Esophagus muscularis mucosa (tissue), 4 donors: ENCODE data around the gene ITGB5. TPM values are rescaled to one million over a fixed set of nuclear protein-coding genes. Genes with fewer than 3 reads are reported as not detected.
"Not testable (repeated sequence)": the region's sequence is repeated elsewhere in the genome, so short reads cannot be mapped to it uniquely, and the experiment has no call there.

ENCODE experiments used
- DNase-seq: peaks from one replicate; pipeline ENCODE4 v3.0.0-alpha.2; 2017; ENCODE audit errors: extremely low spot score
- H3K27ac ChIP-seq, 4 donors: fragments of 200-600 bp; sonication (generic); replicated peaks in 1 of 4; 1 replicate in 3 of 4; 2 replicates in 1 of 4; pipeline ENCODE4 v1.5.1; 2016 to 2019; ENCODE audit warnings: mild to moderate bottlenecking in 1 of 4
- H3K27me3 ChIP-seq, 4 donors: fragments of 200-600 bp; sonication (generic); one replicate each; pipeline versions ENCODE4 v1.5.1 to v1.6.0; 2016 to 2019
- H3K36me3 ChIP-seq, 4 donors: fragments of 200-600 bp; sonication (generic); one replicate each; pipeline ENCODE4 v1.5.1; 2016 to 2019
- H3K4me1 ChIP-seq, 4 donors: fragments of 200-600 bp; sonication (generic); one replicate each; pipeline ENCODE4 v1.5.1; 2016 to 2019
- H3K4me3 ChIP-seq, 4 donors: fragments of 200-600 bp; sonication (generic); 1 replicate in 2 of 4; 2 replicates in 2 of 4; pipeline ENCODE4 v1.5.1; 2016 to 2019; ENCODE audit warnings: mild to moderate bottlenecking in 4 of 4, moderate library complexity in 1 of 4
- H3K9me3 ChIP-seq, 4 donors: fragments of 200-600 bp; sonication (generic); 1 replicate in 3 of 4; 2 replicates in 1 of 4; pipeline ENCODE4 v1.5.1; 2016 to 2019
- EP300 ChIP-seq: sonication (generic); formaldehyde crosslinking; IDR thresholded peaks from one replicate; pipeline ENCODE4 v1.6.1; 2017; ENCODE audit warnings: antibody characterized with exemption
- POLR2A ChIP-seq: fragments of 450-650 bp; IDR thresholded peaks from one replicate; pipeline ENCODE4 v1.6.1; 2017; ENCODE audit warnings: antibody characterized with exemption, moderate library complexity, mild to moderate bottlenecking, low read depth
- POLR2AphosphoS5 ChIP-seq, 2 donors: sonication (generic); formaldehyde crosslinking; IDR thresholded peaks; one replicate each; pipeline ENCODE4 v1.6.1; 2017; ENCODE audit warnings: antibody characterized with exemption in 2 of 2
- WGBS: methylation state at CpG from one replicate; pipeline ENCODE4 v1.1.5; 2018; 5-methylcytosine and 5-hydroxymethylcytosine counted together
- intact Hi-C: fragments of 100-400 bp; cut with DNase I; formaldehyde crosslinking; loops from one replicate; pipeline ENCODE4 v1.15.1; 2023
- total RNA-seq, 4 donors: library from RNA; depleted of rRNA; stranded (reverse); fragments of >200 nt; gene quantifications; one replicate each; pipeline versions ENCODE4 v1.1.0 to v1.2.1, GENCODE V29; 2016
- TF ChIP-seq, protein P1 (sequence below), 3 experiments: fragments of 200-600 bp in 2 of 3; fragments of 450-650 bp in 1 of 3; sonication (generic) in 2 of 3; IDR thresholded peaks; one replicate each; pipeline ENCODE4 v1.5.1; 2017 to 2019; ENCODE audit warnings: antibody characterized with exemption in 3 of 3, mild to moderate bottlenecking in 2 of 3, moderate library complexity in 1 of 3

The ITGB5 gene
- total RNA-seq, 4 donors from 2014 or later = 114 to 284 (median 188) TPM

- Histone ChIP-seq H3K4me1 (peaks cover 14 to 19% (median 18%) of the 10 kb centered on the region in 4 donors), H3K27ac (no peak overlapping the region), H3K36me3 (peaks cover 0 to 16% (median 14%) of the 10 kb centered on the region in 4 donors), H3K27me3 (no peaks in the 10 kb centered on the region), H3K9me3 (no peaks in the 10 kb centered on the region), H3K4me3 (no peak overlapping the region)
- TF ChIP-seq, protein P1, sequence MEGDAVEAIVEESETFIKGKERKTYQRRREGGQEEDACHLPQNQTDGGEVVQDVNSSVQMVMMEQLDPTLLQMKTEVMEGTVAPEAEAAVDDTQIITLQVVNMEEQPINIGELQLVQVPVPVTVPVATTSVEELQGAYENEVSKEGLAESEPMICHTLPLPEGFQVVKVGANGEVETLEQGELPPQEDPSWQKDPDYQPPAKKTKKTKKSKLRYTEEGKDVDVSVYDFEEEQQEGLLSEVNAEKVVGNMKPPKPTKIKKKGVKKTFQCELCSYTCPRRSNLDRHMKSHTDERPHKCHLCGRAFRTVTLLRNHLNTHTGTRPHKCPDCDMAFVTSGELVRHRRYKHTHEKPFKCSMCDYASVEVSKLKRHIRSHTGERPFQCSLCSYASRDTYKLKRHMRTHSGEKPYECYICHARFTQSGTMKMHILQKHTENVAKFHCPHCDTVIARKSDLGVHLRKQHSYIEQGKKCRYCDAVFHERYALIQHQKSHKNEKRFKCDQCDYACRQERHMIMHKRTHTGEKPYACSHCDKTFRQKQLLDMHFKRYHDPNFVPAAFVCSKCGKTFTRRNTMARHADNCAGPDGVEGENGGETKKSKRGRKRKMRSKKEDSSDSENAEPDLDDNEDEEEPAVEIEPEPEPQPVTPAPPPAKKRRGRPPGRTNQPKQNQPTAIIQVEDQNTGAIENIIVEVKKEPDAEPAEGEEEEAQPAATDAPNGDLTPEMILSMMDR (IDR thresholded peaks at IDR 0.05) = no peak
- TF ChIP-seq POLR2AphosphoS5 (IDR thresholded peaks at IDR 0.05) = no peak
- no peak for TF ChIP-seq EP300
- TF ChIP-seq POLR2A = no peak
- 72% methylated on average over 5 of the region's 5 CpGs for WGBS
- DNase-seq = no peak
- intact Hi-C loops = no loop called here
Measured at GRCh38 chr3:124758851-124759635, 128.1 kb downstream of the ITGB5 start.

- H3K4me3 ChIP-seq, H3K9me3 ChIP-seq, H3K36me3 ChIP-seq, H3K27me3 ChIP-seq, H3K27ac ChIP-seq, intact Hi-C loops, DNase-seq: not testable (repeated sequence)
- 94% methylated on average over 7 of the region's 7 CpGs for WGBS
- H3K4me1 ChIP-seq = peaks cover 14 to 19% (median 18%) of the 10 kb centered on the region in 4 donors
Measured at GRCh38 chr3:124757926-124758325, 129.2 kb downstream of the ITGB5 start.

DNA sequence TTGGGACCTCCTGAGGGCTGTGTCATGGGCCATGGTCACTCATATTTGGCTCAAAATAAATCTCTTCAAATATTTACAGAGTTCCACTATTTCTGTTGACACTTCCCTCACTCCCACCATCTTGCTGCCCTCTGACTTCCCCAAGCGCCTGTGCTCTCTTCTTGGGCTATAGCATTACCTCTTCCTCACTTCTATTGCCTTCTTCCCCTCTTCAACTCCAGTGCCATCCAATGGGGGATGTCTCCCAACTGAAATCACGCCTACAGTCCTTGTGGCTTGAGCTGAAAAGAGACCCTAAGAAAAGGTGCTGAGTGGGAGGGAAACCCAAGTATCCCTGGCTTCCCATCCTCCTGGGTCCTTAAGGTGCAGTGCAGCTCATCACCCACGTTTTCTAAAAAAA is 135.1 kb downstream of the ITGB5 start:
- Histone ChIP-seq H3K4me1 (no peaks in the 10 kb centered on the region), H3K27me3 (no peaks in the 10 kb centered on the region), H3K27ac (no peak overlapping the region), H3K4me3 (no peak overlapping the region), H3K36me3 (peaks cover 0 to 7% (median 2%) of the 10 kb centered on the region in 4 donors), H3K9me3 (no peaks in the 10 kb centered on the region)
- TF ChIP-seq, protein P1 (IDR thresholded peaks at IDR 0.05) = no peak
- TF ChIP-seq EP300 (no peak), POLR2AphosphoS5 (IDR thresholded peaks at IDR 0.05) (no peak), POLR2A (no peak)
- WGBS = 87% methylated on average over 3 of the region's 3 CpGs
- no peak for DNase-seq
- intact Hi-C loops = no loop called here

DNA sequence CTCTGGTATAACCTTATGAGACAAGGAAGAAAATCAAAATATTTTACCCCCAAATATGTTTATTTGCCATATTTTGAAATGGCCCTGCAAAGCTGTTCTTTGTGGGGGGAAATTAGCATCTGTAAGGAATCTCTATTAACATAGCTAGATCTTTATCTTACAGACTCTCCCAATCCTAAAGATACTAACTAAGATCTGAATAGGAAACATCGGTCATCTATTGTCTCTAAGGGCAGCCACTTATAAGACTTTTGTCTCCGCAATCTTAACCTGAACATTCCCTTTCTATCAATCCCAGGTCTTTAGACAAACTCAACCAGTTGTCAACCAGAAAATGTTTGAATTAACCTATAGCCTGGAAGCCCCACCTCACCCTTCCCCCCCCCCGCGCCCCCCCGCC is 135.7 kb downstream of the ITGB5 start:
- H3K4me1 ChIP-seq = no peaks in the 10 kb centered on the region
- WGBS = 76% methylated on average over 5 of the region's 5 CpGs
- no peaks in the 10 kb centered on the region for H3K27me3 ChIP-seq
- TF ChIP-seq, protein P1 (IDR thresholded peaks at IDR 0.05) = no peak
- no peak for TF ChIP-seq POLR2AphosphoS5 (IDR thresholded peaks at IDR 0.05)
- TF ChIP-seq POLR2A = no peak
- TF ChIP-seq EP300 = no peak
- peaks cover 0 to 11% (median 5%) of the 10 kb centered on the region in 4 donors for H3K36me3 ChIP-seq
- no peaks in the 10 kb centered on the region for H3K9me3 ChIP-seq
- DNase-seq = no peak
- no peak overlapping the region for H3K27ac ChIP-seq
- no peak overlapping the region for H3K4me3 ChIP-seq
- intact Hi-C loops = no loop called here

- H3K9me3 ChIP-seq, H3K4me1 ChIP-seq, H3K4me3 ChIP-seq, H3K27ac ChIP-seq, DNase-seq, intact Hi-C loops, H3K27me3 ChIP-seq: not testable (repeated sequence)
- WGBS = 93% methylated on average over 3 of the region's 27 CpGs
- peaks cover 8 to 27% (median 18%) of the 10 kb centered on the region in 4 donors for H3K36me3 ChIP-seq
Measured at GRCh38 chr3:124749877-124750276, 137.3 kb downstream of the ITGB5 start.
